SK-N-MC (cell line): ENCODE data around the gene PROK1.

Experiments used
- EZH2 ChIP-seq: fragments of 200-600 bp; sonication (generic); IDR thresholded peaks from one replicate; pipeline ENCODE4 v1.6.1; 2017; ENCODE audit warnings: antibody characterized with exemption
- FOXP2 ChIP-seq: optimal IDR thresholded peaks from 2 replicates; pipeline ENCODE3; 2011; ENCODE audit warnings: mild to moderate bottlenecking, moderate library complexity; ENCODE audit not compliant: insufficient read depth; ENCODE audit errors: extremely low read length, control extremely low read depth
- POLR2AphosphoS5 ChIP-seq: IDR thresholded peaks from 2 replicates; pipeline ENCODE4 v1.6.1; 2012; ENCODE audit warnings: mild to moderate bottlenecking, low read depth, low read length, borderline replicate concordance

DNA sequence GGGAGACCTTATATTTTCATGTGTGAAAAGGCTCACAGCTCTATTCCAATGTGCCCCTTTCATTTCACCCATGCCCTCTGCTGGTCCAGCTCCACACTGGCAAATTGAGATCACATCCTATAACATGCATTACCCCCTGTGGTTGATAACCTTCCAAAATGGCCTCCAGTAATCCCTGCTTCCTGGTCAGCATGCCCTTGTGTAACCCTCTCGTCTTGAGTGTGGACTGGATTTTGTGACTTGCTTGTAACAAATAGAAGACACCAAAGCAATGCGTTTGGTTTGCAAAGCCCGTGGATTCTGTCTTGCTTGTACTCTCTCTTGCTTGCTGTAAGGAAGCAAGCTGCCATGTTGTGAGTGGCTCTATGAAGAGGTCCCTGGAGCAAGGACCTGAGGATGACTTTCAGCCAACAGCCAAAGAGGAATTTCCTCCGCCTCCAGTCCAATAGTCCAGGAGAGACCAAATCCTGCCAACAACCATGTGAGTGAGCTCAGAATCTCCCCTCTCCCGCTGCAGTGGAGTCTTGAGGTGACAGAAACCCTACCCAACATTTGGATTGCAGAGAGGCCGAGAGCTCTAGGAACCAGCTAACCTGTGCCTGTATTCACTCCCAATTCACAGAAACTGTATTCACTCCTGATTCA, 50.7 kb downstream of the PROK1 start:
- TF ChIP-seq POLR2AphosphoS5 (no peak), EZH2 (no peak), FOXP2 (no peak)
